Gastroesophageal sphincter (tissue), 4 donors: ENCODE measurements around the gene KLHL2. TPM values are rescaled to one million over a fixed set of nuclear protein-coding genes. Genes with fewer than 3 reads are reported as not detected.
"Not testable (repeated sequence)": the region's sequence is repeated elsewhere in the genome, so short reads cannot be mapped to it uniquely, and the experiment has no call there.

Source experiments
- ATAC-seq: fragments of 150-250 bp; one replicate; pipeline ENCODE4 v1.9.1; 2016; ENCODE audit warnings: mild to moderate bottlenecking, moderate library complexity
- H3K27ac ChIP-seq, 4 donors: fragments of 200-600 bp; sonication (generic) in 3 of 4; 1 replicate in 3 of 4; 2 replicates in 1 of 4; pipeline ENCODE4 v1.5.1; 2016 to 2019
- H3K27me3 ChIP-seq: fragments of 200-600 bp; sonication (generic); one replicate; pipeline ENCODE4 v1.5.1; 2019
- H3K36me3 ChIP-seq, 2 donors: fragments of 200-600 bp; sonication (generic); one replicate each; pipeline ENCODE4 v1.5.1; 2019; ENCODE audit warnings: control low read depth in 1 of 2
- H3K4me1 ChIP-seq, 3 donors: fragments of 200-600 bp; sonication (generic); 1 replicate in 2 of 3; 2 replicates in 1 of 3; pipeline ENCODE4 v1.5.1; 2016 to 2019; ENCODE audit warnings: control low read depth in 2 of 3
- H3K4me3 ChIP-seq, 2 donors: fragments of 200-600 bp; sonication (generic); one replicate each; pipeline ENCODE4 v1.5.1; 2019; ENCODE audit warnings: mild to moderate bottlenecking in 1 of 2, moderate library complexity in 1 of 2
- H3K9me3 ChIP-seq, 3 donors: fragments of 200-600 bp; sonication (generic); one replicate each; pipeline ENCODE4 v1.5.1; 2017 to 2019; ENCODE audit warnings: control low read depth in 2 of 3
- CTCF ChIP-seq, 4 experiments: fragments of 200-600 bp in 2 of 4; fragments of 450-650 bp in 2 of 4; sonication (generic) in 1 of 4; IDR thresholded peaks; one replicate each; pipeline ENCODE4 v1.5.1; 2017 to 2019; ENCODE audit warnings: antibody characterized with exemption in 4 of 4, mild to moderate bottlenecking in 2 of 4, moderate library complexity in 2 of 4
- EP300 ChIP-seq: sonication (generic); formaldehyde crosslinking; IDR thresholded peaks from one replicate; pipeline ENCODE4 v1.6.1; 2017; ENCODE audit warnings: antibody characterized with exemption, mild to moderate bottlenecking
- POLR2A ChIP-seq, 2 donors: fragments of 450-650 bp; IDR thresholded peaks; one replicate each; pipeline ENCODE4 v1.6.1; 2017; ENCODE audit warnings: antibody characterized with exemption in 2 of 2, mild to moderate bottlenecking in 2 of 2, moderate library complexity in 1 of 2
- POLR2AphosphoS5 ChIP-seq: sonication (generic); formaldehyde crosslinking; IDR thresholded peaks from one replicate; pipeline ENCODE4 v1.6.1; 2017; ENCODE audit warnings: antibody characterized with exemption
- WGBS, 2 donors: methylation state at CpG; one replicate each; pipeline ENCODE4 v1.1.5; 2018; ENCODE audit warnings: low coverage in 1 of 2; 5-methylcytosine and 5-hydroxymethylcytosine counted together
- total RNA-seq, 4 donors: library from RNA; depleted of rRNA; stranded (reverse); fragments of >200 nt; gene quantifications; one replicate each; pipeline ENCODE4 v1.1.0, GENCODE V29; 2016

Gene KLHL2
- total RNA-seq, 4 donors from 2014 or later = 25.0 to 35.1 (median 31.1) TPM

- H3K27ac ChIP-seq, ATAC-seq, H3K4me1 ChIP-seq, H3K9me3 ChIP-seq, H3K27me3 ChIP-seq, H3K4me3 ChIP-seq: not testable (repeated sequence)
- 50 to 91% methylated on average over 2 of the region's 2 CpGs for WGBS, 2 donors
- H3K36me3 ChIP-seq = peaks cover 0 to 16% of the 10 kb centered on the region in 2 donors
Measured at GRCh38 chr4:165273443-165273842, 66.1 kb downstream of the KLHL2 start.

GRCh38 chr4:165275357-165275756 is 68.0 kb downstream of the KLHL2 start:
- ATAC-seq, H3K9me3 ChIP-seq, H3K27me3 ChIP-seq, H3K4me3 ChIP-seq, H3K27ac ChIP-seq, H3K4me1 ChIP-seq: not testable (repeated sequence)
- 86 to 100% methylated on average over 1 to 2 of the region's 3 CpGs for WGBS, 2 donors
- peaks cover 0 to 25% of the 10 kb centered on the region in 2 donors for H3K36me3 ChIP-seq

- peaks cover 0 to 33% of the 10 kb centered on the region in 2 donors for H3K36me3 ChIP-seq
- 87 to 95% methylated on average over 9 to 10 of the region's 20 CpGs for WGBS, 2 donors
- not testable (repeated sequence) for H3K9me3 ChIP-seq, H3K27me3 ChIP-seq, H3K4me3 ChIP-seq, H3K4me1 ChIP-seq, H3K27ac ChIP-seq, ATAC-seq
Measured at GRCh38 chr4:165279531-165279930, 72.2 kb downstream of the KLHL2 start.

- H3K27ac ChIP-seq, H3K9me3 ChIP-seq, H3K4me3 ChIP-seq, ATAC-seq, H3K27me3 ChIP-seq, H3K4me1 ChIP-seq: not testable (repeated sequence)
- peaks cover 0 to 13% of the 10 kb centered on the region in 2 donors for H3K36me3 ChIP-seq
- WGBS, 2 donors = 93 to 100% methylated on average over 1 to 3 of the region's 3 CpGs
Measured at GRCh38 chr4:165284697-165285096, 77.3 kb downstream of the KLHL2 start.

- H3K9me3 ChIP-seq, H3K4me1 ChIP-seq, ATAC-seq, H3K4me3 ChIP-seq, H3K27me3 ChIP-seq, H3K27ac ChIP-seq: not testable (repeated sequence)
- peaks cover 0 to 13% of the 10 kb centered on the region in 2 donors for H3K36me3 ChIP-seq
- WGBS, 2 donors = 84 to 90% methylated on average over 4 of the region's 4 CpGs
Measured at GRCh38 chr4:165286619-165287340, 79.4 kb downstream of the KLHL2 start.

GRCh38 chr4:165288226-165288625 is 80.9 kb downstream of the KLHL2 start:
- no peak for ATAC-seq
- Histone ChIP-seq H3K36me3 (peaks cover 0 to 17% of the 10 kb centered on the region in 2 donors), H3K9me3 (no peaks in the 10 kb centered on the region), H3K4me1 (peaks cover 0 to 4% (median 0%) of the 10 kb centered on the region in 3 donors), H3K27me3 (no peaks in the 10 kb centered on the region), H3K27ac (no peak overlapping the region), H3K4me3 (no peak overlapping the region)
- 49 to 77% methylated on average over 3 of the region's 3 CpGs for WGBS, 2 donors
- TF ChIP-seq EP300 = no peak
- no peak for TF ChIP-seq CTCF (IDR thresholded peaks at IDR 0.05)
- TF ChIP-seq POLR2AphosphoS5 = no peak
- TF ChIP-seq POLR2A (IDR thresholded peaks at IDR 0.05) = no peak

- Histone ChIP-seq H3K4me3 (no peak overlapping the region), H3K36me3 (peaks cover 0 to 12% of the 10 kb centered on the region in 2 donors), H3K27ac (no peak overlapping the region), H3K27me3 (no peaks in the 10 kb centered on the region), H3K9me3 (no peaks in the 10 kb centered on the region), H3K4me1 (peaks cover 0 to 4% (median 0%) of the 10 kb centered on the region in 3 donors)
- no peak for ATAC-seq
- TF ChIP-seq POLR2AphosphoS5 = no peak
- no peak for TF ChIP-seq EP300
- no peak for TF ChIP-seq CTCF (IDR thresholded peaks at IDR 0.05)
Measured at GRCh38 chr4:165288639-165289422, 81.5 kb downstream of the KLHL2 start.
